HepG2 (cell line): Measurements from ENCODE around the gene RAB1B. TPM values are rescaled to one million over a fixed set of nuclear protein-coding genes. Genes with fewer than 3 reads are reported as not detected.

Source experiments
- ATAD3A ChIP-seq: sonication (generic); formaldehyde crosslinking; IDR thresholded peaks from 2 replicates; pipeline ENCODE4 v1.4.0; 2020; ENCODE audit warnings: missing genetic modification reagents
- DNMT3B ChIP-seq: conservative IDR thresholded peaks from 2 replicates; pipeline ENCODE4 v1.6.1; 2016; ENCODE audit warnings: missing biosample characterization, control low read depth
- HMGA1 ChIP-seq: sonication (generic); formaldehyde crosslinking; conservative IDR thresholded peaks from 2 replicates; pipeline ENCODE4 v1.4.0; 2020; ENCODE audit warnings: missing genetic modification reagents
- KLF12 ChIP-seq: sonication (generic); formaldehyde crosslinking; IDR thresholded peaks from 2 replicates; pipeline ENCODE4 v1.4.0; 2020; ENCODE audit warnings: missing genetic modification reagents, borderline replicate concordance
- NR2C2 ChIP-seq: sonication (generic); formaldehyde crosslinking; IDR thresholded peaks from 2 replicates; pipeline ENCODE4 v1.4.0; 2020; ENCODE audit warnings: missing genetic modification reagents, mild to moderate bottlenecking, moderate library complexity, borderline replicate concordance
- POGZ ChIP-seq: sonication (generic); formaldehyde crosslinking; IDR thresholded peaks from 2 replicates; pipeline ENCODE4 v1.4.0; 2020; ENCODE audit warnings: mild to moderate bottlenecking, missing genetic modification reagents
- RARA ChIP-seq: IDR thresholded peaks from 2 replicates; pipeline ENCODE4 v1.6.1; 2016; ENCODE audit warnings: missing genetic modification reagents, missing compliant biosample characterization
- RFX3 ChIP-seq: IDR thresholded peaks from 2 replicates; pipeline ENCODE4 v1.6.1; 2016; ENCODE audit warnings: missing biosample characterization, missing genetic modification reagents
- SMAD3 ChIP-seq: sonication (generic); formaldehyde crosslinking; IDR thresholded peaks from 2 replicates; pipeline ENCODE4 v1.4.0; 2020; ENCODE audit warnings: missing genetic modification reagents
- SRF ChIP-seq: IDR thresholded peaks from 2 replicates; pipeline ENCODE4 v1.6.1; 2011; ENCODE audit warnings: mild to moderate bottlenecking, low read depth, low read length, moderate library complexity
- SRSF4 ChIP-seq: fragments of 200-400 bp; formaldehyde crosslinking; IDR thresholded peaks from one replicate; pipeline ENCODE4 v1.6.1; 2018; ENCODE audit warnings: mild to moderate bottlenecking, low read depth, low read length, moderate library complexity; ENCODE audit not compliant: poor library complexity, severe bottlenecking
- STAT5B ChIP-seq: sonication (generic); formaldehyde crosslinking; IDR thresholded peaks from 2 replicates; pipeline ENCODE4 v1.4.0; 2020; ENCODE audit warnings: missing genetic modification reagents
- ZIK1 ChIP-seq: sonication (generic); formaldehyde crosslinking; IDR thresholded peaks from 2 replicates; pipeline ENCODE4 v1.5.0; 2020; ENCODE audit warnings: mild to moderate bottlenecking, low read depth, missing genetic modification reagents, borderline replicate concordance
- ZNF143 ChIP-seq: sonication (generic); formaldehyde crosslinking; IDR thresholded peaks from 2 replicates; pipeline ENCODE4 v1.4.0; 2020; ENCODE audit warnings: missing genetic modification reagents
- ZNF260 ChIP-seq: sonication (generic); formaldehyde crosslinking; IDR thresholded peaks from 2 replicates; pipeline ENCODE4 v1.4.0; 2020; ENCODE audit warnings: missing genetic modification reagents, low read depth, mild to moderate bottlenecking, borderline replicate concordance
- ZNF570 ChIP-seq: sonication (generic); formaldehyde crosslinking; IDR thresholded peaks from 2 replicates; pipeline ENCODE4 v1.4.0; 2020; ENCODE audit warnings: mild to moderate bottlenecking, missing genetic modification reagents, borderline replicate concordance
- ZNF616 ChIP-seq: sonication (generic); formaldehyde crosslinking; IDR thresholded peaks from 2 replicates; pipeline ENCODE4 v1.5.0; 2020; ENCODE audit warnings: low read depth, mild to moderate bottlenecking, missing genetic modification reagents
- polyA plus RNA-seq, 8 experiments: library from polyadenylated mRNA; depleted of rRNA in 3 of 8; stranded (reverse) in 7 of 8; unstranded in 1 of 8; fragments of >200 nt; fragmentation: Illumina TruSeq in 4 of 8; extraction: Trizol in 4 of 8; gene quantifications; 2 replicates each; pipeline versions ENCODE4 v1.2.1 to v1.2.3, GENCODE V29; 2011 to 2016; ENCODE audit warnings: low read depth in 4 of 8, missing spikeins in 1 of 8, mixed read lengths in 1 of 8; ENCODE audit not compliant: insufficient read depth in 1 of 8
- total RNA-seq, 5 experiments: library from RNA; depleted of rRNA; stranded (reverse); fragments of >200 nt; fragmentation: Illumina TruSeq; extraction: Trizol; gene quantifications; 2 replicates each; pipeline ENCODE4 v1.2.3, GENCODE V29; 2016; ENCODE audit warnings: low read depth in 1 of 5
- TF ChIP-seq, protein P1 (sequence below): sonication (generic); formaldehyde crosslinking; IDR thresholded peaks from 2 replicates; pipeline ENCODE4 v1.4.0; 2020; ENCODE audit warnings: missing genetic modification reagents
- TF ChIP-seq, protein P2 (sequence below): sonication (generic); formaldehyde crosslinking; IDR thresholded peaks from 2 replicates; pipeline ENCODE4 v1.4.0; 2020; ENCODE audit warnings: low read depth, missing genetic modification reagents
- TF ChIP-seq, protein P3 (sequence below): sonication (generic); formaldehyde crosslinking; IDR thresholded peaks from 2 replicates; pipeline ENCODE4 v1.4.0; 2020; ENCODE audit warnings: missing genetic modification reagents, low read depth, mild to moderate bottlenecking, borderline replicate concordance

The RAB1B gene
- total and polyA plus RNA-seq, 2 of the 13 experiments (the other 11 are each of a cell fraction or from before 2014, with no cell fraction given), result 77.9 to 87.9 TPM

DNA sequence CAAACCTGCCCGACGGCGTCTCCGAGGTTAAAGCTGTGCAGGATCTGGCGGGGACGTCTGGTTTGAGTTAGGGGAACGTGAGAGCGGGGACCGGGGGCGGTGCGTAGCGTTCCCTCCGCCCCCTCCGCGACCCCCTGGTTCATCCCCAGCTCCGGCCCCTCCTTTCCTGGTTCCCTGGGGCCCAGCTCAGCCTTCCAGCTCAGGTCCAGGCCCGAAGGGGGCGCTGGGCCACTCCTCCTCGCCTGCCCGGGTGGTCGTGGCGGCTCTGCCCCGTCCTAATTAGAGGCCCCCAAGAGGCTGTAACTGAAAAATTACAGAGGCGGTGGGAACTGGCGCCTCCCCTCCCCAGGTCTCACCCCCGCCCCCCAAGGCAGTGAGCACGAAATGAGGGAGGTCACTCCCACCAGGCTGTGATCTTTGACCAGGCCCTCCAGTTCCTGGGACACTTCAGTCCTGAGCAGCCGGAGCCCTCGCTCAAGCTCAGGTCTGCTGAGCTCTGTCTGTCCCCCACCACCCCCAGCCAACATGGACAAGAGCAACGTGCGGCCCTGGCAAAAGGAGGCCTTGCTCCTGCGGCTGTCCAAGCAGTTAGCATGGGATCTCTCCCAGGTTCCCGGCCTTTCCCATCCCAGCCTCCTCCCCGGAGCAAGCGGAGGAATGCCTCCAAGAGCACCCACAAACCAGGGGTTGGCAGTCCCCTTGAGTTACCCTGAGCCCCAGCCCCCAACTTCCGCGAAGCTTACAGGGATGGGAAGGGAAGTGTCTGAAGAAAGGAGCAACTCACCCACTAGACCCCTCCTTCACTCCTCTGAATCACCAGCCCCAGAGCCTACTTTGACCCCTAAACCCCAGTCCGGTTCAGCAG lies 45.1 kb downstream of the RAB1B start (continued):
- TF ChIP-seq ZIK1 (CRISPR knock-in tag), result peak; percentile 43; the same call in 1 of the 2 replicates
- no peak for TF ChIP-seq RARA (CRISPR knock-in tag)
- TF ChIP-seq DNMT3B, result no peak
- TF ChIP-seq ZNF260 (CRISPR knock-in tag), result no peak
- TF ChIP-seq ZNF143, result no peak
- TF ChIP-seq HMGA1, result no peak
- no peak for TF ChIP-seq ATAD3A (CRISPR knock-in tag)
- TF ChIP-seq ZNF616 (CRISPR knock-in tag), result no peak
- no peak for TF ChIP-seq SMAD3 (CRISPR knock-in tag)
- TF ChIP-seq, protein P1, sequence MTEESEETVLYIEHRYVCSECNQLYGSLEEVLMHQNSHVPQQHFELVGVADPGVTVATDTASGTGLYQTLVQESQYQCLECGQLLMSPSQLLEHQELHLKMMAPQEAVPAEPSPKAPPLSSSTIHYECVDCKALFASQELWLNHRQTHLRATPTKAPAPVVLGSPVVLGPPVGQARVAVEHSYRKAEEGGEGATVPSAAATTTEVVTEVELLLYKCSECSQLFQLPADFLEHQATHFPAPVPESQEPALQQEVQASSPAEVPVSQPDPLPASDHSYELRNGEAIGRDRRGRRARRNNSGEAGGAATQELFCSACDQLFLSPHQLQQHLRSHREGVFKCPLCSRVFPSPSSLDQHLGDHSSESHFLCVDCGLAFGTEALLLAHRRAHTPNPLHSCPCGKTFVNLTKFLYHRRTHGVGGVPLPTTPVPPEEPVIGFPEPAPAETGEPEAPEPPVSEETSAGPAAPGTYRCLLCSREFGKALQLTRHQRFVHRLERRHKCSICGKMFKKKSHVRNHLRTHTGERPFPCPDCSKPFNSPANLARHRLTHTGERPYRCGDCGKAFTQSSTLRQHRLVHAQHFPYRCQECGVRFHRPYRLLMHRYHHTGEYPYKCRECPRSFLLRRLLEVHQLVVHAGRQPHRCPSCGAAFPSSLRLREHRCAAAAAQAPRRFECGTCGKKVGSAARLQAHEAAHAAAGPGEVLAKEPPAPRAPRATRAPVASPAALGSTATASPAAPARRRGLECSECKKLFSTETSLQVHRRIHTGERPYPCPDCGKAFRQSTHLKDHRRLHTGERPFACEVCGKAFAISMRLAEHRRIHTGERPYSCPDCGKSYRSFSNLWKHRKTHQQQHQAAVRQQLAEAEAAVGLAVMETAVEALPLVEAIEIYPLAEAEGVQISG (CRISPR knock-in tag), result 0 out of 2 replicates have a peak, but pooled peaks have one; percentile 2
- no peak for TF ChIP-seq ZNF570
- TF ChIP-seq RFX3 (CRISPR knock-in tag), result no peak
- no peak for TF ChIP-seq KLF12 (CRISPR knock-in tag)
- TF ChIP-seq, protein P2, sequence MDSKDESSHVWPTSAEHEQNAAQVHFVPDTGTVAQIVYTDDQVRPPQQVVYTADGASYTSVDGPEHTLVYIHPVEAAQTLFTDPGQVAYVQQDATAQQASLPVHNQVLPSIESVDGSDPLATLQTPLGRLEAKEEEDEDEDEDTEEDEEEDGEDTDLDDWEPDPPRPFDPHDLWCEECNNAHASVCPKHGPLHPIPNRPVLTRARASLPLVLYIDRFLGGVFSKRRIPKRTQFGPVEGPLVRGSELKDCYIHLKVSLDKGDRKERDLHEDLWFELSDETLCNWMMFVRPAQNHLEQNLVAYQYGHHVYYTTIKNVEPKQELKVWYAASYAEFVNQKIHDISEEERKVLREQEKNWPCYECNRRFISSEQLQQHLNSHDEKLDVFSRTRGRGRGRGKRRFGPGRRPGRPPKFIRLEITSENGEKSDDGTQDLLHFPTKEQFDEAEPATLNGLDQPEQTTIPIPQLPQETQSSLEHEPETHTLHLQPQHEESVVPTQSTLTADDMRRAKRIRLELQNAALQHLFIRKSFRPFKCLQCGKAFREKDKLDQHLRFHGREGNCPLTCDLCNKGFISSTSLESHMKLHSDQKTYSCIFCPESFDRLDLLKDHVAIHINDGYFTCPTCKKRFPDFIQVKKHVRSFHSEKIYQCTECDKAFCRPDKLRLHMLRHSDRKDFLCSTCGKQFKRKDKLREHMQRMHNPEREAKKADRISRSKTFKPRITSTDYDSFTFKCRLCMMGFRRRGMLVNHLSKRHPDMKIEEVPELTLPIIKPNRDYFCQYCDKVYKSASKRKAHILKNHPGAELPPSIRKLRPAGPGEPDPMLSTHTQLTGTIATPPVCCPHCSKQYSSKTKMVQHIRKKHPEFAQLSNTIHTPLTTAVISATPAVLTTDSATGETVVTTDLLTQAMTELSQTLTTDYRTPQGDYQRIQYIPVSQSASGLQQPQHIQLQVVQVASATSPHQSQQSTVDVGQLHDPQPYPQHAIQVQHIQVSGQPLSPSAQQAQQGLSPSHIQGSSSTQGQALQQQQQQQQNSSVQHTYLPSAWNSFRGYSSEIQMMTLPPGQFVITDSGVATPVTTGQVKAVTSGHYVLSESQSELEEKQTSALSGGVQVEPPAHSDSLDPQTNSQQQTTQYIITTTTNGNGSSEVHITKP (CRISPR knock-in tag), result no peak
- no peak for TF ChIP-seq SRF
- TF ChIP-seq POGZ (CRISPR knock-in tag), result no peak
- TF ChIP-seq STAT5B (CRISPR knock-in tag), result no peak
- no peak for TF ChIP-seq NR2C2 (CRISPR knock-in tag)
- no peak for TF ChIP-seq SRSF4
- TF ChIP-seq, protein P3, sequence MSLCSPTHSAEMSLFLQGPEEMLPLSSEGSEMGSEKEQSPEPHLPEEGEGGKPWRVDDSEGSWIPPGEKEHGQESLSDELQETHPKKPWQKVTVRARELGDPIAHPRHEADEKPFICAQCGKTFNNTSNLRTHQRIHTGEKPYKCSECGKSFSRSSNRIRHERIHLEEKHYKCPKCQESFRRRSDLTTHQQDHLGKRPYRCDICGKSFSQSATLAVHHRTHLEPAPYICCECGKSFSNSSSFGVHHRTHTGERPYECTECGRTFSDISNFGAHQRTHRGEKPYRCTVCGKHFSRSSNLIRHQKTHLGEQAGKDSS (CRISPR knock-in tag), result no peak
